MM.1S (cell line): ENCODE measurements around the gene NCAPG.

Source experiments
- DNase-seq: peaks from one replicate; pipeline ENCODE4 v3.0.0-alpha.2; 2015
- H2AFZ ChIP-seq: fragments of 300-600 bp; sonication (generic); 2 replicates; pipeline ENCODE4 v1.6.0; 2016; ENCODE audit warnings: antibody characterized with exemption, low read length
- H3F3A ChIP-seq: fragments of 300-600 bp; sonication (generic); 2 replicates; pipeline ENCODE4 v1.6.1; 2016; ENCODE audit warnings: mild to moderate bottlenecking, antibody characterized with exemption, low read length, moderate library complexity, mixed read lengths; ENCODE audit not compliant: insufficient read depth
- H3K27ac ChIP-seq: fragments of 300-600 bp; sonication (generic); 2 replicates; pipeline ENCODE4 v1.5.1; 2016; ENCODE audit warnings: mild to moderate bottlenecking, low read length
- H3K27me3 ChIP-seq: fragments of 300-600 bp; sonication (generic); replicated peaks from 2 replicates; pipeline ENCODE4 v1.6.0; 2016; ENCODE audit warnings: low read length; ENCODE audit not compliant: insufficient read depth
- H3K36me3 ChIP-seq: fragments of 300-600 bp; sonication (generic); replicated peaks from 2 replicates; pipeline ENCODE4 v1.6.1; 2016; ENCODE audit warnings: mild to moderate bottlenecking, low read length, mixed read lengths; ENCODE audit not compliant: insufficient read depth
- H3K4me1 ChIP-seq: fragments of 300-600 bp; sonication (generic); 2 replicates; pipeline ENCODE4 v1.6.1; 2016; ENCODE audit warnings: low read length, mixed read lengths
- H3K4me2 ChIP-seq: fragments of 300-600 bp; sonication (generic); 2 replicates; pipeline ENCODE4 v1.6.0; 2016; ENCODE audit warnings: low read depth, low read length
- H3K4me3 ChIP-seq: fragments of 300-600 bp; sonication (generic); 2 replicates; pipeline ENCODE4 v1.5.1; 2016; ENCODE audit warnings: low read length, mixed read lengths
- H3K79me2 ChIP-seq: fragments of 300-600 bp; sonication (generic); 2 replicates; pipeline ENCODE4 v1.6.1; 2016; ENCODE audit warnings: mixed run types, low read length, mixed read lengths
- H3K9ac ChIP-seq: fragments of 300-600 bp; sonication (generic); 2 replicates; pipeline ENCODE4 v1.6.1; 2016; ENCODE audit warnings: low read length, mixed read lengths
- H3K9me2 ChIP-seq: fragments of 300-600 bp; sonication (generic); replicated peaks from 2 replicates; pipeline ENCODE4 v1.6.1; 2016; ENCODE audit warnings: mild to moderate bottlenecking, low read length, mixed read lengths; ENCODE audit not compliant: insufficient read depth
- H3K9me3 ChIP-seq: fragments of 300-600 bp; sonication (generic); replicated peaks from 2 replicates; pipeline ENCODE4 v1.6.1; 2016; ENCODE audit warnings: mild to moderate bottlenecking, low read length, mixed read lengths; ENCODE audit not compliant: insufficient read depth
- H4K20me1 ChIP-seq: fragments of 300-600 bp; sonication (generic); 2 replicates; pipeline ENCODE4 v1.6.1; 2016; ENCODE audit warnings: mild to moderate bottlenecking, low read length, moderate library complexity, mixed read lengths; ENCODE audit not compliant: insufficient read depth
- EZH2 ChIP-seq: fragments of 300-600 bp; sonication (generic); optimal IDR thresholded peaks from 2 replicates; pipeline ENCODE3; 2017; ENCODE audit warnings: low read depth, mild to moderate bottlenecking, antibody characterized with exemption, low read length, mixed read lengths
- EZH2phosphoT487 ChIP-seq: fragments of 300-600 bp; sonication (generic); IDR thresholded peaks from 2 replicates; pipeline ENCODE4 v1.6.1; 2018; ENCODE audit warnings: antibody characterized with exemption, low read length
- TF ChIP-seq, protein P1 (sequence below): fragments of 300-600 bp; sonication (generic); IDR thresholded peaks from 2 replicates; pipeline ENCODE4 v1.5.1; 2016; ENCODE audit warnings: antibody characterized with exemption, low read length, mixed read lengths

NCAPG gene

DNA sequence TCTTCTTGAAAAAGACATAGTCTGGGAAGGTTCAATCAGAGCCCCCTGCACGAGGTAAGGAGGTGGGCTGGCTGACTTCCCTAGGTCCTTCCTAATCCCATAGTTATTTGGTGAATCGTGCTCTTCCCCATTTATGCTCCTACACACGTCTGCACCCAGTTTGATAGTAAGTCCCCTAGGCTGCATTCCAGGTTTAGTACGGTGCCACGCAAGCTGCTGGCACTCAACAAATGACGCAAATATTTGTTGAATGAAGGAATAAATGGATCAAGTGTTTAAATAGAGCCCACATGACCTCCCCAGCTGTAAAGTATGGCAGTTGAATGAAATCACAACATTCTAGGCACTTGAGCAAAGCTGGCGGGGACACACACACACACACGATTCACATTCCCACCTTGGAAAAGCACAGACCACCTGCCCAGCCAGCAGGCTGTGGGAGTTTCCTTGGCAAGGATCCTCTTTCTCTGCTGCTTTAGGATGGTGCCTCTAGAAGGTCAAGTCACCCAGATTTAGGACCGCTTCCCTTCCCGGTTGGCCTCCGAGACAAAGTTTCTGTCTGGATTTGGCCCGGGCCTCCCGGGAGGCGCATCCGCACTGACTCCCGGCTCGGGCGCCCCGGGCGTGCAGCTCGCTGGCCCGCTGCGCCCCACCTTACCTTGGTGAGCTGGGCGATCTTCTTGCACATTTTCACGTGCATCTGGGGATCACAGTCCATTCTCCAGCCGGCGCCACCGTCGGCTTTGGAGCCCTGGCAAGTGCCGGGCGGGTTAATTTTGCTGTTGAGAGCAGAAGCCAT, 30.1 kb upstream of the NCAPG start:
- H3K27ac ChIP-seq = no peak overlapping the region
- H2AFZ ChIP-seq = no peak overlapping the region
- H3K79me2 ChIP-seq = no peaks in the 10 kb centered on the region
- H3K36me3 ChIP-seq = no peaks in the 10 kb centered on the region
- no peaks in the 10 kb centered on the region for H3K27me3 ChIP-seq
- TF ChIP-seq EZH2phosphoT487 (no peak), EZH2 (no peak)
- TF ChIP-seq, protein P1, sequence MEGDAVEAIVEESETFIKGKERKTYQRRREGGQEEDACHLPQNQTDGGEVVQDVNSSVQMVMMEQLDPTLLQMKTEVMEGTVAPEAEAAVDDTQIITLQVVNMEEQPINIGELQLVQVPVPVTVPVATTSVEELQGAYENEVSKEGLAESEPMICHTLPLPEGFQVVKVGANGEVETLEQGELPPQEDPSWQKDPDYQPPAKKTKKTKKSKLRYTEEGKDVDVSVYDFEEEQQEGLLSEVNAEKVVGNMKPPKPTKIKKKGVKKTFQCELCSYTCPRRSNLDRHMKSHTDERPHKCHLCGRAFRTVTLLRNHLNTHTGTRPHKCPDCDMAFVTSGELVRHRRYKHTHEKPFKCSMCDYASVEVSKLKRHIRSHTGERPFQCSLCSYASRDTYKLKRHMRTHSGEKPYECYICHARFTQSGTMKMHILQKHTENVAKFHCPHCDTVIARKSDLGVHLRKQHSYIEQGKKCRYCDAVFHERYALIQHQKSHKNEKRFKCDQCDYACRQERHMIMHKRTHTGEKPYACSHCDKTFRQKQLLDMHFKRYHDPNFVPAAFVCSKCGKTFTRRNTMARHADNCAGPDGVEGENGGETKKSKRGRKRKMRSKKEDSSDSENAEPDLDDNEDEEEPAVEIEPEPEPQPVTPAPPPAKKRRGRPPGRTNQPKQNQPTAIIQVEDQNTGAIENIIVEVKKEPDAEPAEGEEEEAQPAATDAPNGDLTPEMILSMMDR = no peak
- no peak overlapping the region for H3K9ac ChIP-seq
- no peaks in the 10 kb centered on the region for H3K9me2 ChIP-seq
- no peaks in the 10 kb centered on the region for H3K4me1 ChIP-seq
- H3K9me3 ChIP-seq = no peaks in the 10 kb centered on the region
- no peaks in the 10 kb centered on the region for H4K20me1 ChIP-seq
- DNase-seq = no peak
- no peak overlapping the region for H3K4me3 ChIP-seq
- H3F3A ChIP-seq = no peaks in the 10 kb centered on the region
- H3K4me2 ChIP-seq = no peak overlapping the region

DNA sequence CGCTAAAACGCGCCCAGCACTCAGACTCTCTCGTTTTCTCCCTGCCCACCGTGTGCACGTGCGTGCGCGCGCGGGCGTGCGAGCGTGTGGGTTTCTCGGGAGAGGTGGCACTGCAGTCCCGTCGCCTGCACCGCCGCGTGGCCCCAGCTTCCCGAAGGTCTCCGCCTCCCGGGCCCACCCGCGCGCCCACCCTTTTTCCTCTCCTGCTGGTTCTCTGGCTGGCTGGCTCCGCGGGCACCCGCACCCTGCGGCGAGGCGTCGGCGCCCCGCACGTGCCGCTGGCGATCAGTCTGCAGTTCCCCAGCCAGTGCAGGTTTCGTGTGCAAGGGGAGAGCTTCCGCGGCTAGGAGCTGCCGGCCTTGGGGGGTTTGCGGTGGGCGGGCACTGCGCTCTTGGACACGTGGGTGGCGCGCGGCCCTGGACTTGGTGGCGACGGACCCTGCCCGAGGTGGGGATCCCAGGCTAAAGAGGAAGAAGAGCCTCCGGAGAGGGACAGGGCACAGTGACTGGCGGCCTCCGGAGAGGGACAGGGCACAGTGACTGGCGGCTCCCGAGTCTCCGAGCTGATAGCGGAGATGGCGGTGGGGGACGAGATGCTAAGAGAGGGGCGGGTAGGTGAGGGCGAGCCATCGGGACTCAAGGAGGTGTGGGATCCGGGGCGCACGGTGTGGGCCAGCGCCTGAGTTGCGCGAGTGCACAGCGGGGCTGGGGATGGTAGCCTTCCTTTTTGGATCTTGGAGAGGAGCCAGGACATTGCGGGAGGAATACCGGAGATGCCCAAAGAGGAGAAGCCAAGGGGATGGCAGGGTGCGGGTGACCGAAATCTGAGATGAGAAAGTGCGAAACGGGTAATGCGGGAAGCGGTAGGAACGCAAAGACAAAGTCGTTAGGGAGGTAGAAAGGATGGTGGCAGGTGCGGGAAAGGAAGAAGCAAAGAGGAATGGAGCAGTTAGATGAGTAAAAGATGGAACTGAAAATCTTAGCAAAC, 29.2 kb upstream of the NCAPG start, which contains the start of gene FAM184B:
TSS of gene FAM184B (minus strand) at position 322 of the 988 bp plus-strand sequence. CDS start 322 bp downstream, outside the sequence.
- Histone ChIP-seq H3K4me3 (no peak within 1 kb of the TSS), H2AFZ (no peak within 1 kb of the TSS), H3K27me3 (no peaks in the 10 kb centered on the region), H3K79me2 (no peaks in the 10 kb centered on the region), H3K4me1 (no peaks in the 10 kb centered on the region), H3K36me3 (no peaks in the 10 kb centered on the region), H3K9ac (no peak within 1 kb of the TSS), H3K4me2 (no peak within 1 kb of the TSS), H3F3A (no peaks in the 10 kb centered on the region), H4K20me1 (no peaks in the 10 kb centered on the region), H3K27ac (no peak within 1 kb of the TSS), H3K9me2 (no peaks in the 10 kb centered on the region), H3K9me3 (no peaks in the 10 kb centered on the region)
- TF ChIP-seq EZH2phosphoT487 = no peak
- TF ChIP-seq EZH2 = no peak
- TF ChIP-seq, protein P1 = no peak
- no peak for DNase-seq

- H3K27me3 ChIP-seq = no peaks in the 10 kb centered on the region
- H3F3A ChIP-seq = no peaks in the 10 kb centered on the region
- H3K79me2 ChIP-seq = no peaks in the 10 kb centered on the region
- H3K27ac ChIP-seq = no peak overlapping the region
- H3K9ac ChIP-seq = no peak overlapping the region
- H2AFZ ChIP-seq = no peak overlapping the region
- no peaks in the 10 kb centered on the region for H3K36me3 ChIP-seq
- H3K4me2 ChIP-seq = no peak overlapping the region
- H4K20me1 ChIP-seq = no peaks in the 10 kb centered on the region
- H3K9me2 ChIP-seq = no peaks in the 10 kb centered on the region
- no peaks in the 10 kb centered on the region for H3K9me3 ChIP-seq
- no peak overlapping the region for H3K4me3 ChIP-seq
- DNase-seq = no peak
- peaks cover 4% of the 10 kb centered on the region; the same call in 1 of the 2 replicates for H3K4me1 ChIP-seq
- TF ChIP-seq EZH2 = no peak
- TF ChIP-seq, protein P1 = no peak
- TF ChIP-seq EZH2phosphoT487 = no peak
Observed at GRCh38 chr4:17785858-17786257, 24.9 kb upstream of the NCAPG start.
